K562 (cell line): ENCODE data around the gene NT5DC1. TPM values are rescaled to one million over a fixed set of nuclear protein-coding genes. Genes with fewer than 3 reads are reported as not detected.

Experiments
- BDP1 ChIP-seq: IDR thresholded peaks from 3 replicates; pipeline ENCODE4 v1.6.1; 2011; ENCODE audit not compliant: insufficient read length, insufficient read depth
- CREB5 ChIP-seq: fragments of 250-450 bp; sonication (Bioruptor Pico); IDR thresholded peaks from 2 replicates; pipeline ENCODE4 v1.5.0; 2020; ENCODE audit warnings: mild to moderate bottlenecking
- CTBP1 ChIP-seq: fragments of 450-650 bp; IDR thresholded peaks from 2 replicates; pipeline ENCODE4 v1.6.1; 2016; ENCODE audit warnings: borderline replicate concordance
- ELF4 ChIP-seq: fragments of 450-650 bp; formaldehyde crosslinking; IDR thresholded peaks from 2 replicates; pipeline ENCODE4 v1.4.0; 2022; ENCODE audit warnings: missing genetic modification characterization
- HLTF ChIP-seq: fragments of 450-650 bp; IDR thresholded peaks from 2 replicates; pipeline ENCODE4 v1.6.1; 2016
- KAT8 ChIP-seq: fragments of 450-650 bp; IDR thresholded peaks from 2 replicates; pipeline ENCODE4 v1.6.1; 2016; ENCODE audit warnings: low read depth, mild to moderate bottlenecking
- POLR2AphosphoS2 ChIP-seq: IDR thresholded peaks from 2 replicates; pipeline ENCODE4 v1.6.1; 2012; ENCODE audit warnings: low read length, improper control_type of control experiment
- SLC30A9 ChIP-seq: fragments of 250-450 bp; sonication (Bioruptor Pico); IDR thresholded peaks from 2 replicates; pipeline ENCODE4 v1.8.0; 2022; ENCODE audit warnings: mild to moderate bottlenecking, moderate library complexity
- SNRNP70 ChIP-seq: fragments of 200-400 bp; formaldehyde crosslinking; optimal IDR thresholded peaks from 2 replicates; pipeline ENCODE3; 2017; ENCODE audit warnings: low read depth, low read length
- SRF ChIP-seq, 2 experiments: fragments of 250-450, 450-650 bp in 1 of 2; sonication (Bioruptor Pico) in 1 of 2; sonication (generic) in 1 of 2; formaldehyde crosslinking; IDR thresholded peaks; 2 replicates each; pipeline versions ENCODE4 v1.5.0 to v1.5.1; 2020 to 2022; ENCODE audit warnings: mild to moderate bottlenecking in 1 of 2, missing genetic modification reagents in 1 of 2
- ZNF143 ChIP-seq: sonication (generic); formaldehyde crosslinking; IDR thresholded peaks from 2 replicates; pipeline ENCODE4 v1.9.0; 2022; ENCODE audit warnings: mild to moderate bottlenecking, missing genetic modification reagents
- polyA plus RNA-seq, 8 experiments: library from polyadenylated mRNA; depleted of rRNA in 4 of 8; stranded (reverse) in 5 of 8; unstranded in 3 of 8; fragments of >200 nt; fragmentation: Nextera tagmentation in 2 of 8; fragmentation: Illumina TruSeq in 1 of 8; extraction: Ambion mirVana in 2 of 8; extraction: Trizol in 1 of 8; gene quantifications; 2 replicates each; pipeline versions ENCODE4 v1.2.1 to v1.2.3, GENCODE V29; 2011 to 2014; ENCODE audit warnings: inconsistent platforms in 1 of 8, missing spikeins in 1 of 8
- total RNA-seq, 7 experiments: library from RNA; depleted of rRNA in 6 of 7; stranded (reverse); fragments of >200 nt in 6 of 7; fragmentation: Illumina TruSeq in 2 of 7; extraction: Trizol in 2 of 7; gene quantifications; 2 replicates each; pipeline versions ENCODE4 v1.2.1 to v1.2.3, GENCODE V29; 2011 to 2021; ENCODE audit warnings: low replicate concordance in 1 of 7
- TF ChIP-seq, protein P1 (sequence below), 2 experiments: fragments of 450-650 bp in 1 of 2; sonication (generic) in 1 of 2; formaldehyde crosslinking; conservative IDR thresholded peaks; 2 replicates each; pipeline versions ENCODE4 v1.4.0 to v1.8.1; 2020 to 2022; ENCODE audit warnings: mild to moderate bottlenecking in 1 of 2, missing genetic modification reagents in 1 of 2
- TF ChIP-seq, protein P2 (sequence below): fragments of 450-650 bp; IDR thresholded peaks from 2 replicates; pipeline ENCODE4 v1.6.1; 2016; ENCODE audit warnings: mild to moderate bottlenecking, moderate library complexity

NT5DC1 gene
- total and polyA plus RNA-seq, 9 of the 15 experiments (the other 6 are each of a cell fraction or from before 2014, with no cell fraction given) = 4.9 to 28.5 (median 16.3) TPM

- no peak for TF ChIP-seq CREB5
- no peak for TF ChIP-seq BDP1
- TF ChIP-seq POLR2AphosphoS2 = no peak
- no peak for TF ChIP-seq SNRNP70
- TF ChIP-seq SRF (CRISPR knock-in tag; IDR thresholded peaks at IDR 0.05) = peak in 1 of 2 experiments; percentile 79; a peak in 1 of 4 replicates
- TF ChIP-seq CTBP1 = peak; percentile 97
- 0 out of 2 replicates have a peak, but pooled peaks have one; percentile 16 for TF ChIP-seq HLTF
- no peak for TF ChIP-seq KAT8
- TF ChIP-seq, protein P1, sequence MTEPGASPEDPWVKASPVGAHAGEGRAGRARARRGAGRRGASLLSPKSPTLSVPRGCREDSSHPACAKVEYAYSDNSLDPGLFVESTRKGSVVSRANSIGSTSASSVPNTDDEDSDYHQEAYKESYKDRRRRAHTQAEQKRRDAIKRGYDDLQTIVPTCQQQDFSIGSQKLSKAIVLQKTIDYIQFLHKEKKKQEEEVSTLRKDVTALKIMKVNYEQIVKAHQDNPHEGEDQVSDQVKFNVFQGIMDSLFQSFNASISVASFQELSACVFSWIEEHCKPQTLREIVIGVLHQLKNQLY (CRISPR knock-in tag; conservative IDR thresholded peaks at IDR 0.05) = no peak
- TF ChIP-seq, protein P2, sequence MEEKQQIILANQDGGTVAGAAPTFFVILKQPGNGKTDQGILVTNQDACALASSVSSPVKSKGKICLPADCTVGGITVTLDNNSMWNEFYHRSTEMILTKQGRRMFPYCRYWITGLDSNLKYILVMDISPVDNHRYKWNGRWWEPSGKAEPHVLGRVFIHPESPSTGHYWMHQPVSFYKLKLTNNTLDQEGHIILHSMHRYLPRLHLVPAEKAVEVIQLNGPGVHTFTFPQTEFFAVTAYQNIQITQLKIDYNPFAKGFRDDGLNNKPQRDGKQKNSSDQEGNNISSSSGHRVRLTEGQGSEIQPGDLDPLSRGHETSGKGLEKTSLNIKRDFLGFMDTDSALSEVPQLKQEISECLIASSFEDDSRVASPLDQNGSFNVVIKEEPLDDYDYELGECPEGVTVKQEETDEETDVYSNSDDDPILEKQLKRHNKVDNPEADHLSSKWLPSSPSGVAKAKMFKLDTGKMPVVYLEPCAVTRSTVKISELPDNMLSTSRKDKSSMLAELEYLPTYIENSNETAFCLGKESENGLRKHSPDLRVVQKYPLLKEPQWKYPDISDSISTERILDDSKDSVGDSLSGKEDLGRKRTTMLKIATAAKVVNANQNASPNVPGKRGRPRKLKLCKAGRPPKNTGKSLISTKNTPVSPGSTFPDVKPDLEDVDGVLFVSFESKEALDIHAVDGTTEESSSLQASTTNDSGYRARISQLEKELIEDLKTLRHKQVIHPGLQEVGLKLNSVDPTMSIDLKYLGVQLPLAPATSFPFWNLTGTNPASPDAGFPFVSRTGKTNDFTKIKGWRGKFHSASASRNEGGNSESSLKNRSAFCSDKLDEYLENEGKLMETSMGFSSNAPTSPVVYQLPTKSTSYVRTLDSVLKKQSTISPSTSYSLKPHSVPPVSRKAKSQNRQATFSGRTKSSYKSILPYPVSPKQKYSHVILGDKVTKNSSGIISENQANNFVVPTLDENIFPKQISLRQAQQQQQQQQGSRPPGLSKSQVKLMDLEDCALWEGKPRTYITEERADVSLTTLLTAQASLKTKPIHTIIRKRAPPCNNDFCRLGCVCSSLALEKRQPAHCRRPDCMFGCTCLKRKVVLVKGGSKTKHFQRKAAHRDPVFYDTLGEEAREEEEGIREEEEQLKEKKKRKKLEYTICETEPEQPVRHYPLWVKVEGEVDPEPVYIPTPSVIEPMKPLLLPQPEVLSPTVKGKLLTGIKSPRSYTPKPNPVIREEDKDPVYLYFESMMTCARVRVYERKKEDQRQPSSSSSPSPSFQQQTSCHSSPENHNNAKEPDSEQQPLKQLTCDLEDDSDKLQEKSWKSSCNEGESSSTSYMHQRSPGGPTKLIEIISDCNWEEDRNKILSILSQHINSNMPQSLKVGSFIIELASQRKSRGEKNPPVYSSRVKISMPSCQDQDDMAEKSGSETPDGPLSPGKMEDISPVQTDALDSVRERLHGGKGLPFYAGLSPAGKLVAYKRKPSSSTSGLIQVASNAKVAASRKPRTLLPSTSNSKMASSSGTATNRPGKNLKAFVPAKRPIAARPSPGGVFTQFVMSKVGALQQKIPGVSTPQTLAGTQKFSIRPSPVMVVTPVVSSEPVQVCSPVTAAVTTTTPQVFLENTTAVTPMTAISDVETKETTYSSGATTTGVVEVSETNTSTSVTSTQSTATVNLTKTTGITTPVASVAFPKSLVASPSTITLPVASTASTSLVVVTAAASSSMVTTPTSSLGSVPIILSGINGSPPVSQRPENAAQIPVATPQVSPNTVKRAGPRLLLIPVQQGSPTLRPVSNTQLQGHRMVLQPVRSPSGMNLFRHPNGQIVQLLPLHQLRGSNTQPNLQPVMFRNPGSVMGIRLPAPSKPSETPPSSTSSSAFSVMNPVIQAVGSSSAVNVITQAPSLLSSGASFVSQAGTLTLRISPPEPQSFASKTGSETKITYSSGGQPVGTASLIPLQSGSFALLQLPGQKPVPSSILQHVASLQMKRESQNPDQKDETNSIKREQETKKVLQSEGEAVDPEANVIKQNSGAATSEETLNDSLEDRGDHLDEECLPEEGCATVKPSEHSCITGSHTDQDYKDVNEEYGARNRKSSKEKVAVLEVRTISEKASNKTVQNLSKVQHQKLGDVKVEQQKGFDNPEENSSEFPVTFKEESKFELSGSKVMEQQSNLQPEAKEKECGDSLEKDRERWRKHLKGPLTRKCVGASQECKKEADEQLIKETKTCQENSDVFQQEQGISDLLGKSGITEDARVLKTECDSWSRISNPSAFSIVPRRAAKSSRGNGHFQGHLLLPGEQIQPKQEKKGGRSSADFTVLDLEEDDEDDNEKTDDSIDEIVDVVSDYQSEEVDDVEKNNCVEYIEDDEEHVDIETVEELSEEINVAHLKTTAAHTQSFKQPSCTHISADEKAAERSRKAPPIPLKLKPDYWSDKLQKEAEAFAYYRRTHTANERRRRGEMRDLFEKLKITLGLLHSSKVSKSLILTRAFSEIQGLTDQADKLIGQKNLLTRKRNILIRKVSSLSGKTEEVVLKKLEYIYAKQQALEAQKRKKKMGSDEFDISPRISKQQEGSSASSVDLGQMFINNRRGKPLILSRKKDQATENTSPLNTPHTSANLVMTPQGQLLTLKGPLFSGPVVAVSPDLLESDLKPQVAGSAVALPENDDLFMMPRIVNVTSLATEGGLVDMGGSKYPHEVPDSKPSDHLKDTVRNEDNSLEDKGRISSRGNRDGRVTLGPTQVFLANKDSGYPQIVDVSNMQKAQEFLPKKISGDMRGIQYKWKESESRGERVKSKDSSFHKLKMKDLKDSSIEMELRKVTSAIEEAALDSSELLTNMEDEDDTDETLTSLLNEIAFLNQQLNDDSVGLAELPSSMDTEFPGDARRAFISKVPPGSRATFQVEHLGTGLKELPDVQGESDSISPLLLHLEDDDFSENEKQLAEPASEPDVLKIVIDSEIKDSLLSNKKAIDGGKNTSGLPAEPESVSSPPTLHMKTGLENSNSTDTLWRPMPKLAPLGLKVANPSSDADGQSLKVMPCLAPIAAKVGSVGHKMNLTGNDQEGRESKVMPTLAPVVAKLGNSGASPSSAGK = peak; percentile 36; the same call in 1 of the 2 replicates
- TF ChIP-seq SLC30A9 (CRISPR knock-in tag) = no peak
- TF ChIP-seq ZNF143 (CRISPR knock-in tag) = no peak
- TF ChIP-seq ELF4 (CRISPR knock-in tag) = no peak
These were observed at the start of gene NT5DC1 (continued) for GRCh38 chr6:116100419-116101301.
